Right atrium auricular region (tissue), 2 donors: ENCODE data around the gene FOXP2. TPM values are rescaled to one million over a fixed set of nuclear protein-coding genes. Genes with fewer than 3 reads are reported as not detected.

ENCODE experiments used
- DNase-seq: peaks from one replicate; pipeline ENCODE4 v3.0.0-alpha.2; 2019; ENCODE audit warnings: low spot score
- H3K27ac ChIP-seq, 2 donors: fragments of 200-600 bp; sonication (generic); 1 replicate in 1 of 2; 2 replicates in 1 of 2; pipeline ENCODE4 v1.5.1; 2016 to 2019
- H3K27me3 ChIP-seq, 2 donors: fragments of 200-600 bp; sonication (generic); one replicate each; pipeline versions ENCODE4 v1.5.1 to v1.6.0; 2017 to 2019
- H3K36me3 ChIP-seq: fragments of 200-600 bp; sonication (generic); one replicate; pipeline ENCODE4 v1.5.1; 2016
- H3K4me1 ChIP-seq, 2 donors: fragments of 200-600 bp; sonication (generic); one replicate each; pipeline versions ENCODE4 v1.5.1 to v1.6.0; 2017 to 2019
- H3K4me3 ChIP-seq, 2 donors: fragments of 200-600 bp; sonication (generic); 1 replicate in 1 of 2; 2 replicates in 1 of 2; pipeline ENCODE4 v1.5.1; 2017 to 2019; ENCODE audit warnings: mild to moderate bottlenecking in 1 of 2, moderate library complexity in 1 of 2
- H3K9me3 ChIP-seq, 2 donors: fragments of 200-600 bp; sonication (generic); one replicate each; pipeline ENCODE4 v1.5.1; 2019
- total RNA-seq, 2 donors: library from RNA; depleted of rRNA; stranded (reverse); fragments of >200 nt; gene quantifications; one replicate each; pipeline ENCODE4 v1.1.0, GENCODE V29; 2016
- TF ChIP-seq, protein P1 (sequence below), 2 donors: fragments of 200-600 bp; sonication (generic); IDR thresholded peaks; one replicate each; pipeline ENCODE4 v1.5.1; 2019; ENCODE audit warnings: antibody characterized with exemption in 2 of 2

The FOXP2 gene
- total RNA-seq, 2 donors from 2014 or later: 2.0 to 3.8 TPM

- no peak for DNase-seq
- Histone ChIP-seq H3K9me3 (no peaks in the 10 kb centered on the region), H3K4me1 (no peaks in the 10 kb centered on the region), H3K36me3 (no peaks in the 10 kb centered on the region), H3K4me3 (no peak overlapping the region), H3K27me3 (no peaks in the 10 kb centered on the region), H3K27ac (no peak overlapping the region)
- TF ChIP-seq, protein P1, sequence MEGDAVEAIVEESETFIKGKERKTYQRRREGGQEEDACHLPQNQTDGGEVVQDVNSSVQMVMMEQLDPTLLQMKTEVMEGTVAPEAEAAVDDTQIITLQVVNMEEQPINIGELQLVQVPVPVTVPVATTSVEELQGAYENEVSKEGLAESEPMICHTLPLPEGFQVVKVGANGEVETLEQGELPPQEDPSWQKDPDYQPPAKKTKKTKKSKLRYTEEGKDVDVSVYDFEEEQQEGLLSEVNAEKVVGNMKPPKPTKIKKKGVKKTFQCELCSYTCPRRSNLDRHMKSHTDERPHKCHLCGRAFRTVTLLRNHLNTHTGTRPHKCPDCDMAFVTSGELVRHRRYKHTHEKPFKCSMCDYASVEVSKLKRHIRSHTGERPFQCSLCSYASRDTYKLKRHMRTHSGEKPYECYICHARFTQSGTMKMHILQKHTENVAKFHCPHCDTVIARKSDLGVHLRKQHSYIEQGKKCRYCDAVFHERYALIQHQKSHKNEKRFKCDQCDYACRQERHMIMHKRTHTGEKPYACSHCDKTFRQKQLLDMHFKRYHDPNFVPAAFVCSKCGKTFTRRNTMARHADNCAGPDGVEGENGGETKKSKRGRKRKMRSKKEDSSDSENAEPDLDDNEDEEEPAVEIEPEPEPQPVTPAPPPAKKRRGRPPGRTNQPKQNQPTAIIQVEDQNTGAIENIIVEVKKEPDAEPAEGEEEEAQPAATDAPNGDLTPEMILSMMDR (IDR thresholded peaks at IDR 0.05): no peak
Observed at GRCh38 chr7:114631249-114631822, 216.7 kb downstream of the FOXP2 start.

- H3K9me3 ChIP-seq: no peaks in the 10 kb centered on the region
- no peak for DNase-seq
- no peaks in the 10 kb centered on the region for H3K36me3 ChIP-seq
- TF ChIP-seq, protein P1 (IDR thresholded peaks at IDR 0.05): no peak
- no peak overlapping the region for H3K27ac ChIP-seq
- no peaks in the 10 kb centered on the region for H3K27me3 ChIP-seq
- H3K4me3 ChIP-seq: no peak overlapping the region
- no peaks in the 10 kb centered on the region for H3K4me1 ChIP-seq
Observed at GRCh38 chr7:114639451-114639850, 224.8 kb downstream of the FOXP2 start.

DNA sequence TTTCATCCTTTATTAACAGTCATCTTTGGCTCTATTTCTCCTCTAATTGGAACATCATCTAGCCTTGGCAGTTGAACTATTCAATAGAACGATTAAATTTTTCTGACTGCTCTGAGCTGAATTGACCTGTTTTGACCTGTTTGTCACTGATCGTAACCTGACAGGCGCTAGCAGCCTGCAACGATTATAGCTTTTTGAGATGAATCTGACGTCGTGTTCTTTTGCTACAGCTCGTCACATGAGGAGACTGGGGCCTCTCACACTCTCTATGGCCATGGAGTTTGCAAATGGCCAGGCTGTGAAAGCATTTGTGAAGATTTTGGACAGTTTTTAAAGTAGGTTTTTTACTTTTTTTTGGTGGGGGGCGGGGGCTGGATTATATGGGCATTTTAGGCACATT lies 229.8 kb downstream of the FOXP2 start:
- Histone ChIP-seq H3K36me3 (no peaks in the 10 kb centered on the region), H3K4me3 (no peak overlapping the region), H3K4me1 (no peaks in the 10 kb centered on the region), H3K27me3 (no peaks in the 10 kb centered on the region), H3K9me3 (no peaks in the 10 kb centered on the region), H3K27ac (no peak overlapping the region)
- TF ChIP-seq, protein P1 (IDR thresholded peaks at IDR 0.05): no peak
- DNase-seq: no peak

GRCh38 chr7:114645451-114645850 lies 230.8 kb downstream of the FOXP2 start:
- H3K27ac ChIP-seq: no peak overlapping the region

GRCh38 chr7:114647518-114647917 lies 232.9 kb downstream of the FOXP2 start:
- Histone ChIP-seq H3K4me1 (no peaks in the 10 kb centered on the region), H3K9me3 (no peaks in the 10 kb centered on the region)

More at GRCh38 chr7:114645451-114645850, 230.8 kb downstream of the FOXP2 start:
- TF ChIP-seq, protein P1 (IDR thresholded peaks at IDR 0.05): no peak
- Histone ChIP-seq H3K4me3 (no peak overlapping the region), H3K9me3 (no peaks in the 10 kb centered on the region), H3K36me3 (no peaks in the 10 kb centered on the region), H3K4me1 (no peaks in the 10 kb centered on the region), H3K27me3 (no peaks in the 10 kb centered on the region)
- DNase-seq: no peak

More at GRCh38 chr7:114647518-114647917, 232.9 kb downstream of the FOXP2 start:
- no peaks in the 10 kb centered on the region for H3K36me3 ChIP-seq
- no peak for DNase-seq
- TF ChIP-seq, protein P1 (IDR thresholded peaks at IDR 0.05): no peak
- no peaks in the 10 kb centered on the region for H3K27me3 ChIP-seq
- H3K27ac ChIP-seq: no peak overlapping the region
- H3K4me3 ChIP-seq: no peak overlapping the region
